Stimulated activated CD4-positive, alpha-beta T cell treated with anti-CD3 and anti-CD28 coated beads, Interleukin-2, amount 100 ng/mL, for 4 hours (primary cell): ENCODE data around the gene EPG5.
"Not testable (repeated sequence)": the region's sequence is repeated elsewhere in the genome, so short reads cannot be mapped to it uniquely, and the experiment has no call there.

ENCODE experiments used
- DNase-seq: peaks from one replicate; pipeline ENCODE4 v3.0.0-alpha.2; 2020; ENCODE audit warnings: low read depth

EPG5 gene

GRCh38 chr18:45865466-45865865 lies 101.7 kb downstream of the EPG5 start:
- DNase-seq = no peak

DNA sequence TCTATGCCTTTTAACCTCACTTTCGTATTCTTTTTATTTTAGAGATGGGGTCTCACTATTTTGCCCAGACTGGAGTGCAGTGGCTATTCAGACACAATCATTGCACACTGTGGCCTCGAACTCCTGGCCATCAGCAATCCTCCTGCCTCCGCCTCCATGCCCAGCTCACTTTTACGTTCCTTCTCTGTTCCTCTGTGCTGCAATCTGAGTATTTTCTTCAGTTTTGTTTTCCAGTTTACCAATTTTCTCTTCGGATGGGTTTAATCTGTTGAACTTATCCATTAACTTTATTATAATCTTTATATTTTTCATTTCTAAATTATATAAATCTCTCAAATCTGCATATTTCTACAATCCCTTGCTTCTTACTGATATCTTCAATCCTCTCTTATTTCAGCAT lies 103.0 kb downstream of the EPG5 start:
- DNase-seq = no peak

- DNase-seq = no peak
These were observed 103.7 kb downstream of the EPG5 start for GRCh38 chr18:45863469-45863868.

DNA sequence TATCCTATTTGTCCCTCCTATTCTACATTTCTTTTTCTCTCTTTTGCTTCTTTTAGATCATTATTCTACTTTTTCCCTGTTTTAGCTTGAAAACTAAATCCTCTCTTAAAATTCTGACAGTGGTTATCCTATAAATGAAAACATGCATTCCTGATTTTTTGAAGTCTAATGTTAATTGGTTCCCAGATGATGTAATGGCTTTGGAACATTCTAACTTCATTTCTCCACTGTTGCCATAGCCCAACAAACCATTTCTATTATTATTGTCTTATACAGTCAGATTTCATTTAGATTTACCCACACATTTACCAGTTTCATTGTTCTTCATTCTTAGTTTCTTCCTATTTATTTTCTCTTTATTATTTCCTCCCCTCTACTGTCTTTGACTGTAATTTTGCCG lies 105.2 kb downstream of the EPG5 start:
- DNase-seq = no peak

GRCh38 chr18:45860971-45861370 lies 106.2 kb downstream of the EPG5 start:
- DNase-seq = no peak

DNA sequence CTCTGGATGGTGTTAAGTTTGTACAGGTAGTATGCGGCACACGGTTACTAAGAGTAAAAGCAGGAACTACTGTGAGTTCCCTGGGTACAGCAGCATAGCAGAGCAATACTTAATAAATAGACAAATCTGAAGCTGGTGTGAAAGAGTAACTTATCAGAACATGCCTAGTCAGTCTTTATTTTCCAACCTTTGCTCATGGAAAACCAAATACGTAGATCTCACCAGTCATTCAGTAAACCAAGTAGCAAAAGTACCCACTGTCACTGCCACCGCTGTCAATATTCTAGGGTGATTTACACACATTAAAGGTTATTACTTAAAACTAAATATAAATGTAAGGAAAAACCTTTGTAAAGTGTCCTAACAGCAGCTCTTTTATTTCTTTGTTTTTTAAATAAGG lies 106.6 kb downstream of the EPG5 start:
- no peak for DNase-seq

GRCh38 chr18:45859334-45859733 lies 107.8 kb downstream of the EPG5 start:
- no peak for DNase-seq

GRCh38 chr18:45856531-45856930 lies 110.6 kb downstream of the EPG5 start:
- DNase-seq = no peak

DNA sequence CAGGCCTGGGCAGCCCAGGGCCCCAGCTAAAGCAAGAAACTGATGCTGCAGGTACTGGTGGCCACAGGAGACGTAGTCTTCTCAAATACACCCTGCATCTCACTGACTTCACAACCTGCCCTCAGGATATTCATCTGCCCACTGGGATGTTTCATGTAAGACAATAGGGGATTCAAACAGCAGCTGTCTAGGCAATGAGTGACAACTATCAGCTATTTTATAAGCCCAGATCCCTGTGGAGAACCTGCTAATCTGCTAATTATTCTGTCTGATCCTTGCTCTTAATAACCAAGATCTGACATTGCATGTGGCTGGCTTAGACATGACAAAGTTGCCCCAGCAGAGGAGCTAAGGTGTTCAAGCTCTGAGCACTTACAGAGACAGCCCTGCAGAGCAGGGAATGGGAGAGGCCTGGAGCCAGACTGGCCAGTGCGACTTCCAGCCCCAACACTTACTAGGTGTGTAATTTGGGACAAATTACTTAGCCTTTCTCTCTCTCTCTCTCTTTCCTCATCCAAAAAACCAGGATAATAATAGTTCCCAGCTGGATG lies 113.0 kb downstream of the EPG5 start:
- no peak for DNase-seq

GRCh38 chr18:45852631-45853030 lies 114.5 kb downstream of the EPG5 start:
- no peak for DNase-seq

DNA sequence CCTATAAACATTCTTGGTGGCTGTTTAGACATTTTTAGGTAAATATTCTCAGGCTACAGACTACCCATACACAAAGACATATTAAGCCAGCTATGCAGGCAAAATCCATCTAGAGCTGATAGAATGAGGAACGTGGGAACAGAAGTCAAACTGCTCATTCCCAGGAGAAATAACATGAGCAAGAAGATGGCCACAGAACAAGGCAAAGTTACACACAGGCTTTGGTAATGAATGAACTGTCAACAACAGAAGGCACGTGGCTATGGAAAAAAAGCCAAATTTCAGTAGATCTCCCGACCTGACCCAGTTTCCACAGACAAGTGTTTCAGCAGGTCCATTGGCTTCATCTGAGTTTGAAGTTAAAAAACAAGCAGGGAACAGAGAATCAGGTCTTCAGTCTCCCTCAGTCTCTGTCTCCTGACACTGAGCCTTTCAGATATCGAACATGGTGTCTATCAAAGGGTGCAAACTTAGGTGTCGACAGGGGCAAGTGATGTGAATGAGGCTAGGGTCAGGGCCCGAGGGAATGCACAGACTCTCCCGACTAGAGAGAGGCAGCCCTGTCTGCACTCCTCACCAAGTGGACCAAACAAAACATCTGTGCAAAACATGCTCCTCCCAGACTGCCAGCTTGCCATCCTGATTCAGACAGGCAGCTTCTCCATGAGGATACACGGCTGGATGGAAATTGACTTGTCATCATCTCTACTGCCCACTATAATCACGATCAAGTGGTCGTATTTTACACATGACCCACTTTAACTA lies 115.8 kb downstream of the EPG5 start:
- DNase-seq = no peak

DNA sequence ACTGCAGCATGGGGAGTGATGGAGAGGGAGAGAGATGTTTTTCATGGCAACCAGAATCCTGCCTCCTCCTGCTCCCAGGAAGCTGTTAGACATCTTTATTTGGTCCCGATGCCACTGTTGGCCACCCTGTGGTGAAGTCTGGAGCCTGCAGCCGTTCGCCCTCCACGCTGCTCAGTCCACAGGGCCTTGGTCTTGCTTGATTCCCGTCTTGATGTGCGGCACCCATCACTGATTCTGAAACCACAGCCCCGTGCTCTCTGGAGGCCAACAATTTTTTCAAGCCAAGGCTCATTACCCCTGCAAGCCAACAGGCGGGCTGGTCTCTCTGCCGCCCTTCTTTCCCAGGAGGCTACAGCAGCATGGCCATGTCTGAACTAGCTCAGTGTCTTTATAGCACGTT lies 117.1 kb downstream of the EPG5 start:
- no peak for DNase-seq

- no peak for DNase-seq
These were observed 117.6 kb downstream of the EPG5 start for GRCh38 chr18:45849529-45849928.

DNA sequence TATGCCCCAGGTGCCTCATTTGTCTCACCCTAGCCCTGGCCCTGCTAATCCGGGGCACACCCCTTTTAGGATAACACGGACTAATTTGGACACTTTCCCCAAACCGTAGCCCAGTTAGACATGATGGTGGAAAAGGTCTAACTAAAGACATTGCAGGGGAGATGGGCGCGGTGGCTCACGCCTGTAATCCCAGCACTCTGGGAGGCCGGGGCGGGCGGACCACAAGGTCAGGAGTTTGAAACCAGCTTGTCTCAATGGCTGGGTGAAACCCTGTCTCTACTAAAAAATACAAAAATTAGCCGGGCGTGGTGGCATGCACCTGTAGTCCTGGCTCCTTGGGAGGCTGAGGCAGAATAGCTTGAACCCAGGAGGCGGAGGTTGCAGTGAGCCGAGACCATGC lies 118.5 kb downstream of the EPG5 start:
- not testable (repeated sequence) for DNase-seq

- no peak for DNase-seq
These were observed 120.0 kb downstream of the EPG5 start for GRCh38 chr18:45847119-45847518.

DNA sequence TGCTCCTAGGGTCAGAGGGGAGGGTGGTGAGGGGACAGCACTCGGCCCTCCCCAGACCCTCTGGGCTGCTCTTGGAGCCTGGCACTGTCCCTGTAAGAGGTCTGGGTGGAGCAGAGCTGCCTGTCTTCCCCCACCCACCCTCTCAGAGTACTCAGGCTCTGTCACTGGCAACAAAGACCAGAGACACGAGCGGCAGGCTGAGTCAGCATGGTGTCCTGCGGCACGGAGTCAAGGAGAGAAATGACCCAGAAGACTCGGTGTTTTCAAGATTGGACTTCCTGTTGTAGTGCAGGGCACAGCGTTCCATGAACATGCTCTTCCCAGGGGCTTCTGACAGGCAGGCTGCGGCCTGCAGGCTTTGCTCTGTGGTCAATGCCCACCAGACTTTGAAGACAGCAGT lies 121.7 kb downstream of the EPG5 start:
- no peak for DNase-seq

DNA sequence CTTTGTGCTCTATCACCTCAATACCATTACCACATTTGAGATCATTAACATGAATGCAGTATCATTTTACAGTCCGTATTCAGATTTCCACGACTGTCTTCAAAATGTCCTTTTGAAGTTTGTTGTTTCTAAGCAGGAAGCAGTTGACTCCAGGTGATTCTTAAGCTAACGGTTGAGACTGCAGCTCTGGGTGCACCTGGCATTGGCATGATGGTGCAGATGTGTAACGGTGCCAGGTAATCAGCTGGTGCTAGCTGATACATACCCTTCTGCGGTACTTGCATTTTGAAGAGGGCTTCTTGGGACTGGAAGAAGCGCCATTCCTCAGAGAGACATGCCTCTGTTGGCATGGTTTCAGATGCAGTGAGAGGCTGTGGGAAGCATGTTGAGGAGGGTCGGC lies 122.2 kb downstream of the EPG5 start:
- DNase-seq = no peak

DNA sequence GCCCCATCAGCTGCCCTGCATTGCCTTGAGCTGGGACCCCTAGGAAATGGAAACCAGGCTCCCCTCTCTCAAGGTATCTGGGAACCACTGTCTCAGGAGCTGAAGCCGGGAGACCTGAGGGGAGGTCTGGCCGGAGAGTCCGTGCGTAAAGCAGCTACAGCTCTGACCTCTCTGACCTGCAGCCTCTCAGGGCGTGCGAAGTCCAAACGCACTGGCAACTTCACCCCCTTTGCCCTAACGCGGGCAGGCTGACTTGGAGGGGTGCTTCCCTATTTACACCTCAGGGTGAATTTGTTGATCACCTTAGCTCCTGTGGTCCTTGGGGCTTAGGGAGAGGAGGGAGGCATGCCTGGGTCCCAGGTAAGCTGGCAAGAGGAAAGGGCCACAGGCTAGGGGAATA lies 124.1 kb downstream of the EPG5 start:
- DNase-seq = no peak

GRCh38 chr18:45841765-45842442 lies 125.2 kb downstream of the EPG5 start:
- DNase-seq = no peak

DNA sequence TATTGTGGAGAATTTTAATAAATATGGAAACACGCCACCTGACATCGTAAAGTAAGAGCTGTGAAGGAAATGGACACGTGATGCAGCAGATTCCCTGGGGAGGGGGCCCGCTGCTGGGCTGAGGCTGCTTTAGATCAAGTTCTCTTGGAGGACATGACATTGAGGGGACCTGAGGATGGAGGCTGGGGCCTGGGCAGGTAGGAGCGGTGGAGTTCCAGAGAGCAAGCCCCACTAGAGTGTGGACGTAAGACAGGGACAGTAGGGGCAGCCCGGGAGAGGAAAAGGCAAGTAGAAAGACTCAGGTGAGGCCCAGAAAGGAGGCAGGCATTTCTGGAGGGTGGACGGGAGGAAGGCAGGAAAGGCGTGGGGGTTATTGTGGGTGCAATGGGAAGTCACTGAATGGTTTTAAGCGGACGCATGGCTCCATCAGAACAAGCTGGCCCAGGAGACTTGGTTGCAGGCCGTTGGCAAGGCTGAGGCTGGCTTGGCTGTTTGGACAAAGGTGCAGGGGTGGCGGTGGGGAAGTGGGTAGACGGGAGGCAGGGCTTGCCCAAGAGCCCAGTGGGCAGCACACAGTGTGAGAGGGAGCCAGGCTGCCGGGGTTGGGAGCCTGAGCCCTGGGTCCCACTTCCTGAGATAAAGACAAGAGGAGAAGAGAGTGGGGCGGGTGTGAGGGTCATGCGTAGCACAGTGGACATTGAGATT lies 125.9 kb downstream of the EPG5 start:
- no peak for DNase-seq

DNA sequence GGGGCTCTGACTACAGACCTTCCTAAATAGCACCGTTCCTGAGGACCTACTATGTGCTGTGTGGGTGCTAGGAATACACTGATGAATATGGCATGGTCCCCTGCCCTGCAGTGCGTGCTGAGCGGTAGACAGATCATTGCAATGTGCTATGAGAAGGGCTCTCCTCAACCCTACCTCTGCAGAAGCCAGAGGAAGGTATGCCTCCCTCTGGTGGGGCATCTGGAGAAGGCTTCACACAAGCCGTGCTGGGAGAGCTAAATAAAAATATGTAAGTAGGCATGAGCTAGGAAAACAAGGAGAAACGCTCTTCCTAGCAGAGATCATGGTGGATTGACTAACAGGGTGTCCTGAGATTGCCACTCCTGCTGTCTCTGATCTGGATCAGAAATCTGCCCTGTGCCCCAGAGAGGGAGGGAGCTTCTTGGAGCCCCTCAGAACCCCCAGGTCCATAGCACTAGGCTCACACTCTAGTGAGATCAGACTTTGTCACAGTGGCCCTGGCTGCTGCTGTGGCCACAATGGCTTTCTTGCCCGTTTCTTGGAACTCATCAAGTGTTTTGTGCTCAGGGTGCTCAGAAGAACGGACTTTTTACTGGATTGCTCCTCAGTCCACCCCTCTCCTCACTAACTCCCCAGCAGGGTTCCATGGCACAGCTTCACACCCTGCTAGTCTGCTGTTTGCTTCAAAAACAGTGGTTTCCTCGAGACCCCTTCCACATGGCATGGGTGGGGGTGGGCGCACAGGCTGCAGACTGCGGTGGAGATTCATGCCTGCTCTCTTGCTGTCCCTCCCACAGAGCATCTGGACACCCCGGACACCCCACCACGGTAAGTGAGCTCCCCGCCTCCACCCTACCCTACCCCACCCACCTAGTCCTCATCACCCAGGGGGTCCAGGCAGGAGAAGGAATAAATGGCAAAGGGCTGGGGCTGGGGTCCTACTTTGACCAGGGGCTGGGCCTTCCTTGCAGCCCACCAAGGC lies 127.4 kb downstream of the EPG5 start:
- DNase-seq = no peak
